Testis (tissue), 2 donors: ENCODE measurements around the gene CCDC150.

Experiments used
- POLR2A ChIP-seq: fragments of 450-650 bp; IDR thresholded peaks from one replicate; pipeline ENCODE4 v1.6.1; 2017; ENCODE audit warnings: antibody characterized with exemption, mild to moderate bottlenecking, moderate library complexity
- TF ChIP-seq, protein P1 (sequence below), 3 experiments: fragments of 450-650 bp in 2 of 3; fragments of 200-600 bp in 1 of 3; sonication (generic) in 1 of 3; IDR thresholded peaks; one replicate each; pipeline ENCODE4 v1.5.1; 2016 to 2019; ENCODE audit warnings: antibody characterized with exemption in 3 of 3, mild to moderate bottlenecking in 2 of 3, moderate library complexity in 1 of 3

- no peak for TF ChIP-seq POLR2A
- TF ChIP-seq, protein P1, sequence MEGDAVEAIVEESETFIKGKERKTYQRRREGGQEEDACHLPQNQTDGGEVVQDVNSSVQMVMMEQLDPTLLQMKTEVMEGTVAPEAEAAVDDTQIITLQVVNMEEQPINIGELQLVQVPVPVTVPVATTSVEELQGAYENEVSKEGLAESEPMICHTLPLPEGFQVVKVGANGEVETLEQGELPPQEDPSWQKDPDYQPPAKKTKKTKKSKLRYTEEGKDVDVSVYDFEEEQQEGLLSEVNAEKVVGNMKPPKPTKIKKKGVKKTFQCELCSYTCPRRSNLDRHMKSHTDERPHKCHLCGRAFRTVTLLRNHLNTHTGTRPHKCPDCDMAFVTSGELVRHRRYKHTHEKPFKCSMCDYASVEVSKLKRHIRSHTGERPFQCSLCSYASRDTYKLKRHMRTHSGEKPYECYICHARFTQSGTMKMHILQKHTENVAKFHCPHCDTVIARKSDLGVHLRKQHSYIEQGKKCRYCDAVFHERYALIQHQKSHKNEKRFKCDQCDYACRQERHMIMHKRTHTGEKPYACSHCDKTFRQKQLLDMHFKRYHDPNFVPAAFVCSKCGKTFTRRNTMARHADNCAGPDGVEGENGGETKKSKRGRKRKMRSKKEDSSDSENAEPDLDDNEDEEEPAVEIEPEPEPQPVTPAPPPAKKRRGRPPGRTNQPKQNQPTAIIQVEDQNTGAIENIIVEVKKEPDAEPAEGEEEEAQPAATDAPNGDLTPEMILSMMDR (IDR thresholded peaks at IDR 0.05): no peak
These were observed 33.0 kb upstream of the CCDC150 start for GRCh38 chr2:196606516-196606915.
